Mucosa of stomach (tissue), 1 donor: ENCODE results near the gene DDX41.

Source experiments
- H3K27me3 ChIP-seq: one replicate; pipeline ENCODE4 v1.7.0; 2013; ENCODE audit warnings: mild to moderate bottlenecking, low read length; ENCODE audit not compliant: control insufficient read depth, insufficient read depth
- H3K36me3 ChIP-seq: one replicate; pipeline ENCODE4 v1.7.0; 2013; ENCODE audit warnings: low read length; ENCODE audit not compliant: control insufficient read depth, insufficient read depth
- H3K4me1 ChIP-seq: one replicate; pipeline ENCODE4 v1.7.0; 2013; ENCODE audit warnings: mild to moderate bottlenecking, low read length; ENCODE audit not compliant: control insufficient read depth, insufficient read depth
- H3K4me3 ChIP-seq: one replicate; pipeline ENCODE4 v1.7.0; 2013; ENCODE audit warnings: low read length
- H3K9ac ChIP-seq: one replicate; pipeline ENCODE4 v1.7.0; 2013; ENCODE audit warnings: mild to moderate bottlenecking, low read length, moderate library complexity
- H3K9me3 ChIP-seq: one replicate; pipeline ENCODE4 v1.7.0; 2013; ENCODE audit warnings: mild to moderate bottlenecking, low read length, moderate library complexity; ENCODE audit not compliant: control insufficient read depth
- donor health status: Pancreatic carcinoma.

The DDX41 gene

DNA sequence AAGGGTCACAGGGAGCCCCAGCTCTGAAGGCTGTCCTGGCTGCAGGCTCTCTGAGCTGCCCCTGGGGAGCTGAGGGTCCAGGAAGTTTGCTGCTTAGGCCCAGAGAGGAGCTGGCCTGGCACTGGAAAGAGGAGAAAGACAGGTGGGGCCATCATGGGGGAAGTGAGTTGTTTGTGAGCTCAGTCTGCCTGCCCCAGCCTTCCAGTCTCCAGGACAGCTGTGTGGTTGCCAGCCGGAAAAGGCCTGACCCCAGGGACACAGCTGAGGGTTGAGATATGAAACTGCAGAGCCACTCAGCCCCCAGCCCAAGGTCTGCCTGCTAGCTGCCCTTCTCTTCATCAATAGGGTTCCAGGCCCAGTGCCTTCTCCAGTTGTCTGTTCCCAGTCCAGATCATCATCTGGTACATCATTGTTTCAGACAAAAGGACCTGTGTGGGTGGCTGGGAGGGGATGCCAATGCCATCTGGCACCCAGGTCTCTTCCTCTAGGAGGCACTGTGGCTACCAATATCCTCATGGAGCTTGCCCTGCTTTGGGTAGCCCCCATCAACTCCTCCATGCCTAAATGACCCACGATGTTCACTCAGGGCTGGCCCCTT lies 4.3 kb upstream of the DDX41 start:
- Histone ChIP-seq H3K9ac (no peak overlapping the region), H3K27me3 (no peaks in the 10 kb centered on the region), H3K4me3 (no peak overlapping the region), H3K4me1 (peaks cover 3% of the 10 kb centered on the region), H3K9me3 (no peaks in the 10 kb centered on the region), H3K36me3 (peaks cover 18% of the 10 kb centered on the region)

DNA sequence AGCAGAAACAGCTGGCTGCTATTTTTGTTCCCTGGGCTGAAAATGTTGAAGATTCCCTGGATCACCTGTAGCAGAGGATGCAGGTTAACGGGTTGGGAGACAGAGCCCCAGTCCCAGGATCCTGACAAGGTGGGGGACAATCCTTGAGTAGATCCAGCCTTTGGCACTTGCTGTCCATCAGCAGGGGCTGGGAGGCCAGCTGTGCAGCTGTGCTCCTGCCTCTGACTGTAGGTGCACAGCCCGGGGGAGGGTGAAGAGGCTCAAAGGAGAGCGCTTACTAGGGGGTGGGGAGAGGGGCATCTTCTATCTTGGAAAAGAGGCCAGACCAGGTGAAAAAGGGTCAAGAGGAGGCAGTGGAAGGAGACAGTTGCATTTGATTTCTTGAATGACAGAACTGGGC lies 3.5 kb upstream of the DDX41 start:
- Histone ChIP-seq H3K4me1 (peaks cover 8% of the 10 kb centered on the region), H3K9me3 (no peaks in the 10 kb centered on the region), H3K36me3 (peaks cover 18% of the 10 kb centered on the region), H3K27me3 (no peaks in the 10 kb centered on the region), H3K4me3 (no peak overlapping the region), H3K9ac (no peak overlapping the region)

DNA sequence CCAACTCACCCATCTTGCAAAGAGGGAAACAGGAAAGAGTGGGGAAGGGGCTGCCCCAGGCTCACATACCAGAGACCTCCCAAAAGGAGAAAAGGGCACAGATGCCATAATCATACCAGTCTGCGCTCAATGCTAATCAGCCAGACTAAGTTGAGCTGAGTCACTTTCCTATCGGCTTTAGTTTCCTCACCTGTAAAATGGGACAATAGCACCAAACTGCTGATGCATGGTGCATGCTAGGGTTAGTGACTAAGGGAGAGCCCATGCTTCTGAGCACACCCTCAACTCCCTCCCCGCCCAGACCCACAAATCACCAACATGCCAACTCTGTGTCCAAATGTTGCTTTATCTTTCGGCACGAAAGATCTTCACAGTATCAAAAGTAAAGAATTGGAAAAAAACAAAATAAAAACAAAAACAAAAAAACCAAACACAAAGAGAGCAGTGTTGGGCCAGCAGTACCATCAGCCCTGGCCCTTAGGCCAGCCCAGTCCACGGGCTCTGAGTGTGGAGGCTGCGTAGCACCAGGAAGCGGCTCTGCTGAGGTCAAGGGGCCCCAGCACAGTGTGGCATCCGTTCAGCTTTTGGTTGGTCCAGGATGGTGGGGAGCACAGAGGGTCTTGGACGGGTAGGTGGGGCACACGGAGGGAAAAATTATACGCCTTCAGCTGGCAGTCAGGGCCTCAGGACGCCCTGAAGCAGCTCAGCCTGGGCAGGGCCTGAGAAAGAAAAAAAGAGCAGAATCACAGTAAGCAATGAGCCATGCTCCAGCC lies 2.9 kb upstream of the DDX41 start:
- H3K27me3 ChIP-seq = no peaks in the 10 kb centered on the region
- peaks cover 8% of the 10 kb centered on the region for H3K4me1 ChIP-seq
- no peaks in the 10 kb centered on the region for H3K9me3 ChIP-seq
- no peak overlapping the region for H3K4me3 ChIP-seq
- H3K9ac ChIP-seq = no peak overlapping the region
- H3K36me3 ChIP-seq = peaks cover 18% of the 10 kb centered on the region

DNA sequence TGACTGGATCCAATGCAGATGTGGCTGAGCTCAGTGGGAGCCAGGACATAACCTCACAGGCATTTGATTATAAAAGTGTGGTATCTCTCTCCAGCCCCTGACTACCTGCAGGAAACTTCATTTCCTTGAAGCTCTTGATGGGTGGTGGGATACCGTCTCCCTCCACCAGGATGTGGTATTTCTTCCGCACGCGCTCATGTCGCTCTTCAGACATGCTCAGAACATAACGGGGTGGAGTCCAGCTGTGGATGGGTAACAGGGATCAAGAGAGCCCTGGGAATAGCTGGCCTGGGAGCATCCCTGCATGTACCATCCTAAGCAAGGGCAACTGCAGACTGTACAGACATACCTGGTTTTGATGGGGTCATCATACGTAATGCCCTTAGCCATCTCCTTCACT lies 1.2 kb downstream of the DDX41 start:
- Histone ChIP-seq H3K36me3 (no peaks in the 10 kb centered on the region), H3K4me3 (no peak overlapping the region), H3K9ac (peak overlapping the region; percentile 66)

DNA sequence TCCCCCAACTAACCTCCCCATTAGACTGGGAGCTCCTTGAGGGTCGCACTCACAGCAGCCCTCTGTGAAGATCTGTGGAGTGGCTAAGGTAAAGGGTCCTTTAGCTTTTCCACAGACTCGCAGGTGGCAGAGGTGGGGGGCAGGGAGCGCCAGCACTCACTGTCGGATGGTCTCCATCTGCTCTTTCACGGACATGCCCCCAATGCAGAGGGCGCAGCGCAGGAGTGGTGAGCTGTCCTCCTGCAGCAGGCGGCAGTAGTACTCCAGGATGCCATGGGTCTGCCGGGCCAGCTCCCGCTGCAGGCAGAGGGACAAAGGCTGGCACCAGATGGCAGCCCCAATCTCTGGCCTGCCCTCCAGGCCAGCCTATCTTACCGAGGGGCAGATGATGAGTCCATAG lies 2.2 kb downstream of the DDX41 start:
- H3K9me3 ChIP-seq = no peaks in the 10 kb centered on the region
- no peaks in the 10 kb centered on the region for H3K36me3 ChIP-seq
- no peaks in the 10 kb centered on the region for H3K27me3 ChIP-seq
- H3K4me3 ChIP-seq = no peak overlapping the region
- H3K9ac ChIP-seq = no peak overlapping the region
- H3K4me1 ChIP-seq = peaks cover 11% of the 10 kb centered on the region

More for the DNA sequence above, 1.2 kb downstream of the DDX41 start:
- peaks cover 8% of the 10 kb centered on the region for H3K4me1 ChIP-seq
- H3K9me3 ChIP-seq = no peaks in the 10 kb centered on the region
- H3K27me3 ChIP-seq = no peaks in the 10 kb centered on the region

DNA sequence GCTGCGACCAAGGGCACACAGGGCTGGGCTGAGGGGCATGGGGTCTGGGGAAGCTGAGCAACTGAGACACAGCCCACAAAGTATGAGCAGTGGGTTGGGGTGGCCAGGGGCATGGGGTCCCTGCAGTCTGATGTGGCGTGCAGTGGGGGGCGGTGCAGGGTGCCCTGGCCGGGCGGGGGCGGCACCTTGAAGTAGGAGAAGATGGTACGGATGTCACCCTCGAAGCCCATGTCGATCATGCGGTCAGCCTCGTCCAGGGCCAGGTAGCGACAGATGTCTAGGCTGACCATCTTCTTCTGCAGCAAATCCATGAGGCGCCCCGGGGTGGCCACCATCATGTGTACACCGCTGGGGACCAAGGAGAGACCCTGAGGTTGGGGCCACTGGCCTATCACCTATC lies 3.3 kb downstream of the DDX41 start:
- Histone ChIP-seq H3K27me3 (no peaks in the 10 kb centered on the region), H3K9ac (no peak overlapping the region), H3K4me3 (no peak overlapping the region), H3K36me3 (no peaks in the 10 kb centered on the region), H3K9me3 (no peaks in the 10 kb centered on the region), H3K4me1 (peaks cover 11% of the 10 kb centered on the region)

DNA sequence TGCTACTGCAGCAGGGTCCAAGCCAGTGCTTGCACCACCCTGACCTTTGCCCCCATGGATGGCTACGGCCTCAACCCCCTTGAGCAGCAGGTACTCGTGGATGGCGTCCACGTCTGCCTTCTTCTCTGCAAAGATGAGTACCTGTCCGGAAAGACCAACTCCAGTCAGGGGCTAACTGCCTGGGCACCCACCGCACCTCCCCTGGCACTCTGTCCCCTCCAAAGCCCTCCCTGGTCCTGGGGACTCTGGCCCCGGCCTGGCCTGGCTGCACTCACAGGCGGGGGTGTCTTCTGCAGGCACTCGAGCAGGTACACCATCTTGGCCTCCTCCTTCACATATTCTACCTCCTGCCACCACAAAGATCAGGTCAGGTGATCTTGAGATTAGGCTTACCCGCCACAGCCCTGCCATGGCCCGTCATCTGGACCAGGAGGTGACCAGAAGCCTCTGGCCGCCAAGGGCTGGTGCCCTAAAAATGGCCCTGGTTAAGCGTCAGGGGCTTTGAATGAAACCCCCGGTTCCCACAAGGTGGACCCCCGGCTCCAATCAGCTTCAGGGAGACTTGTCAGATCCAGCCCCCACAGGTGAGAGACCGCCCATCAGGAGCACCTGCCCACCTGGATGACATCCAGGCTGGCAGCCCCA lies 3.9 kb downstream of the DDX41 start:
- H3K36me3 ChIP-seq = no peaks in the 10 kb centered on the region

DNA sequence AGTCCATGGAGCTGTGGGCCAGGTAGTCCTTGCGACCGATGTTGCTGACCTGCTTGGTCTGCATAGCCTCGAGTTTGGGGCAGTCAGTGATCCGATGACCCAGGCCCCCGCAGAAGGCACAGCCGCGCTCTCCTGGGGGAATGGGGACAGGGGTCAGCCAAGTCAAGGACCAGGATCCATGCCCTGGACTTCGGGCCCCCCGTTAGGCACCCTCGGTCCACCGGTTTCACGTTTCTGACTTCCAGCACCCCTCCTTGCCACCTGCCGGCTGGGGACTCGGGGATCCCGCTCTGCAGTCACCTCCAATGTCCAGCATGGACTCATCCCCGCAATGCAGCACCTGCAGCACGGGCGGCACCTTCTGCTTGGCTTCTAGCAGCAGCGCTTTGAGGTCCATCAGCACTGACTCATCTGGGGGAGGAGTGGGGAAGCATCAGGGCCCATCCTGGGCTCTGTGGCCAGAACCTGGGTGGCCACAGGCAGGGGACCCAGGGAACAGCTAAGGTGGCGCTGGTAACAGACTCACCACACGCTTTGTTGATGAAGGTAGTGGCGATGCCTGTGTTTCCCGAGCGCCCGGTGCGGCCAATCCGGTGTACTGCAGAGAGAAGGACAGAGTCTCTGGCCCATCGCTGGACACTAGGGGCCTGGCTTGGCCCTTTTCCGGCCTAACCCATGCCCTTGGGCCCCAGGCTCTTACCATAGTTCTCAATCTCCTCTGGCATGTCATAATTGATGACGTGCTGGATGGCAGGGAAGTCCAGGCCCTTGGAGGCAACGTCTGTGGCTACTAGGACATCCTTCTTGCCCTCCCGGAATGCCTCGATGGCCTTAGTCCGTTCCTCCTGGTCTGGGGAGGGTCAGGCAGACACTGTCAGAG lies 4.7 kb downstream of the DDX41 start:
- H3K4me1 ChIP-seq = peaks cover 11% of the 10 kb centered on the region
- no peak overlapping the region for H3K9ac ChIP-seq
- no peaks in the 10 kb centered on the region for H3K36me3 ChIP-seq
- no peaks in the 10 kb centered on the region for H3K9me3 ChIP-seq
- no peaks in the 10 kb centered on the region for H3K27me3 ChIP-seq
- no peak overlapping the region for H3K4me3 ChIP-seq

More for the DNA sequence above, 3.9 kb downstream of the DDX41 start:
- H3K4me3 ChIP-seq = no peak overlapping the region
- H3K9me3 ChIP-seq = no peaks in the 10 kb centered on the region
- no peaks in the 10 kb centered on the region for H3K27me3 ChIP-seq
- H3K4me1 ChIP-seq = peaks cover 11% of the 10 kb centered on the region
- no peak overlapping the region for H3K9ac ChIP-seq

DNA sequence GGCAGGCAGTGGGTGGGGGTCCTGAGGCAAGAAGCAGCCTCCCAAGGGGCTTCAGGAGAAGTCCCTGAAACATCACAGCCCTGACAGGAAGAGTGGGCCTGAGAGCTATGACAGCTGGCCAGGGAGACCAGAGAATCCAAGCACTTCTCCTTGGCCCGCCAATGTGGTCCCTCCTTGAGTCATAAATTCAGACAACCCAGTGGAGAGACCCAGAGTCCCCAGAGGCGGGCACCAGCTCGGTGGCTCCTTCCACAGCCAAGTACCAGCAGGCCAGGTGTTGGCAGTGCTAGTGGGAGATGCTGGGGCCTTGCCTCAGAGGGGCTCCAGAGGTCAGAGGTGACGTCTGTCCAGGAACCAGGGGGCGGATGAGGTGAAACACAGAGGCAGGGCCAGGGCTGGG lies 5.6 kb downstream of the DDX41 start:
- H3K4me1 ChIP-seq = peaks cover 10% of the 10 kb centered on the region
- no peaks in the 10 kb centered on the region for H3K9me3 ChIP-seq
- no peak overlapping the region for H3K4me3 ChIP-seq
- no peaks in the 10 kb centered on the region for H3K27me3 ChIP-seq
- H3K9ac ChIP-seq = no peak overlapping the region
- no peaks in the 10 kb centered on the region for H3K36me3 ChIP-seq

DNA sequence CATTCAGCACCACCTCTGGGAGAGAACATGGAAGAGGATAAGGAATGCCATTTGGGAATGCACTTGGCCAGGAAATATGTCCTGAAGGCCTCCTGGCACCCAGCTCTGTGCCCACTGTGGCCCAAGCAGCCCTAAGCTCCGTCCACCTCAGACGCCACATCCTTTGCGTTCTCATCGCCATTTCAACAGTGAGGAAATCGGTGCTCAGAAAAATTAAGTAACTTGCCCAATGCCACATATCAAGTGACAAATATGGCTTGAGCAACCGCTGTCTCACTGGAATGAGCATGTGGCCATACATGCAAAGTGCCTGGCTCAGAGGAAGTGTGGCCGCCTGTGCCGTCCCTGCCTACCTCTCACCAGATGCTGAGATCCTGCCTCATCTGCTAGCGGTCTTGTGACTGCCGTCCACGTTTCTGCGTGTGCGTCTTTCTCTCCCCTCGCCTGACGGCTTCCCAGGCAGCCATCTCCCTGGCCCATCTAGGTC lies 6.2 kb downstream of the DDX41 start:
- Histone ChIP-seq H3K27me3 (no peaks in the 10 kb centered on the region), H3K4me3 (no peak overlapping the region), H3K4me1 (peaks cover 4% of the 10 kb centered on the region), H3K9me3 (no peaks in the 10 kb centered on the region), H3K9ac (no peak overlapping the region), H3K36me3 (no peaks in the 10 kb centered on the region)

DNA sequence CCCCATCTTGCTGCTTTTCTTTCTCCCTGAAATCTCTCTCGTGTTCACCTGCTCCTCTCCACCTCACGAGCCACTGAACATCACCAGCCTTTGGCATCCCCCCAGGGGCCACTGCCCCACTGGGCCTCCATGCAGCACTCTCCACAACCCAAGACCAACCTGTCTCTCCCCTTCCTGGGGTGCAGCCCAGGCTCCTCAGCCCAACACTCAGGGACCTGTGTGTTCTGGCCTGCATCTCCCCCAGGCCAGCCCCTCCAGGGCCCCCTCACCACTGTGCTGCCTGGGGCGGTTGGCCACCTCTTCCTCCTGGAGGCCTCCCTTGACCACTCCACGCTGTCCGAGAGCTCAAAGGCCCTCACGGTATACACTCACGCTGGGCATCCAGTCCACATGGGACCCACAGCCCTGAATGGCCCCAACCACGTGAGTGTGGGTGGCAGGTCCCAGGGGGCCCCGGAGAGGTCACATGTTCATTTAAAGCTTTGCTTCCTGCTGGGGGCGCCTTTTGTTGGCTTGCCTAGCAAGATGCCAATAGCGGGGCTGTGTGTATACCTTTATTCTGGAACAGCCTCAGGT lies 6.7 kb downstream of the DDX41 start:
- H3K4me3 ChIP-seq = no peak overlapping the region
- no peaks in the 10 kb centered on the region for H3K27me3 ChIP-seq
- H3K4me1 ChIP-seq = peaks cover 4% of the 10 kb centered on the region
- H3K36me3 ChIP-seq = no peaks in the 10 kb centered on the region
- H3K9ac ChIP-seq = no peak overlapping the region
- H3K9me3 ChIP-seq = no peaks in the 10 kb centered on the region
